Liver (tissue), 9 donors: ENCODE measurements around the gene TNNI3. TPM values are rescaled to one million over a fixed set of nuclear protein-coding genes. Genes with fewer than 3 reads are reported as not detected.

Experiments used
- DNase-seq: peaks from one replicate; pipeline ENCODE4 v3.0.0-alpha.2; 2017; ENCODE audit warnings: low spot score
- H3K27ac ChIP-seq, 2 donors: one replicate each; pipeline ENCODE4 v1.7.0; 2013; ENCODE audit warnings: inconsistent platforms in 2 of 2, low read length in 2 of 2, control low read depth in 1 of 2, low read depth in 1 of 2, mild to moderate bottlenecking in 1 of 2
- H3K27me3 ChIP-seq, 4 donors: one replicate each; pipeline versions ENCODE4 v1.6.1 to v1.7.0; 2013; ENCODE audit warnings: low read length in 3 of 4, inconsistent platforms in 1 of 4, mild to moderate bottlenecking in 1 of 4, moderate library complexity in 1 of 4; ENCODE audit not compliant: control insufficient read depth in 4 of 4, insufficient read depth in 4 of 4
- H3K36me3 ChIP-seq, 4 donors: one replicate each; pipeline versions ENCODE4 v1.6.1 to v1.7.0; 2013; ENCODE audit warnings: low read length in 3 of 4, mild to moderate bottlenecking in 3 of 4, low read depth in 1 of 4, moderate library complexity in 1 of 4; ENCODE audit not compliant: control insufficient read depth in 4 of 4, insufficient read depth in 3 of 4
- H3K4me1 ChIP-seq, 4 donors: one replicate each; pipeline versions ENCODE4 v1.6.1 to v1.7.0; 2013; ENCODE audit warnings: low read length in 3 of 4, mild to moderate bottlenecking in 3 of 4, moderate library complexity in 1 of 4; ENCODE audit not compliant: control insufficient read depth in 4 of 4, insufficient read depth in 4 of 4
- H3K4me3 ChIP-seq, 3 donors: one replicate each; pipeline versions ENCODE4 v1.6.1 to v1.7.0; 2013; ENCODE audit warnings: low read length in 3 of 3, control low read depth in 1 of 3, low read depth in 1 of 3, mild to moderate bottlenecking in 1 of 3
- H3K9ac ChIP-seq, 2 donors: one replicate each; pipeline ENCODE4 v1.7.0; 2013; ENCODE audit warnings: low read length in 2 of 2, mild to moderate bottlenecking in 2 of 2, moderate library complexity in 2 of 2, control low read depth in 1 of 2, low read depth in 1 of 2
- H3K9me3 ChIP-seq, 4 donors: one replicate each; pipeline versions ENCODE4 v1.6.1 to v1.7.0; 2013; ENCODE audit warnings: low read length in 3 of 4; ENCODE audit not compliant: control insufficient read depth in 4 of 4
- ATF3 ChIP-seq: IDR thresholded peaks from 2 replicates; pipeline ENCODE4 v1.6.1; 2016; ENCODE audit warnings: antibody characterized with exemption
- CTCF ChIP-seq: fragments of 150-350 bp; IDR thresholded peaks from 2 replicates; pipeline ENCODE4 v1.5.1; 2017; ENCODE audit warnings: improper control_type of control experiment, low read depth, low read length; ENCODE audit not compliant: missing input control
- EGR1 ChIP-seq, 2 donors: IDR thresholded peaks; 2 replicates each; pipeline ENCODE4 v1.6.1; 2016 to 2018; ENCODE audit warnings: antibody characterized with exemption in 2 of 2, low read depth in 2 of 2
- FOXA1 ChIP-seq: IDR thresholded peaks from 2 replicates; pipeline ENCODE4 v1.6.1; 2016; ENCODE audit warnings: antibody characterized with exemption
- FOXA2 ChIP-seq: IDR thresholded peaks from 2 replicates; pipeline ENCODE4 v1.6.1; 2016; ENCODE audit warnings: antibody characterized with exemption
- GABPA ChIP-seq, 2 donors: IDR thresholded peaks in 1 of 2; conservative IDR thresholded peaks in 1 of 2; 2 replicates each; pipeline ENCODE4 v1.6.1; 2016; ENCODE audit warnings: antibody characterized with exemption in 2 of 2, mild to moderate bottlenecking in 1 of 2, moderate library complexity in 1 of 2
- HNF4A ChIP-seq, 2 donors: conservative IDR thresholded peaks; 2 replicates each; pipeline ENCODE4 v1.6.1; 2016; ENCODE audit warnings: antibody characterized with exemption in 2 of 2, mild to moderate bottlenecking in 2 of 2
- HNF4G ChIP-seq: IDR thresholded peaks from 2 replicates; pipeline ENCODE4 v1.6.1; 2016; ENCODE audit warnings: antibody characterized with exemption
- JUND ChIP-seq, 2 donors: IDR thresholded peaks; 2 replicates each; pipeline ENCODE4 v1.6.1; 2016; ENCODE audit warnings: antibody characterized with exemption in 2 of 2
- MAX ChIP-seq: IDR thresholded peaks from 2 replicates; pipeline ENCODE4 v1.6.1; 2016; ENCODE audit warnings: antibody characterized with exemption
- NR2F2 ChIP-seq: IDR thresholded peaks from 2 replicates; pipeline ENCODE4 v1.6.1; 2016; ENCODE audit warnings: antibody characterized with exemption
- RAD21 ChIP-seq, 2 donors: IDR thresholded peaks; 2 replicates each; pipeline ENCODE4 v1.6.1; 2016; ENCODE audit warnings: antibody characterized with exemption in 2 of 2, mild to moderate bottlenecking in 2 of 2
- REST ChIP-seq: IDR thresholded peaks from 2 replicates; pipeline ENCODE4 v1.6.1; 2016; ENCODE audit warnings: antibody characterized with exemption, mild to moderate bottlenecking
- RXRA ChIP-seq, 2 donors: IDR thresholded peaks; 2 replicates each; pipeline ENCODE4 v1.6.1; 2017 to 2018; ENCODE audit warnings: antibody characterized with exemption in 2 of 2, mild to moderate bottlenecking in 1 of 2
- SP1 ChIP-seq: IDR thresholded peaks from 2 replicates; pipeline ENCODE4 v1.6.1; 2018; ENCODE audit warnings: antibody characterized with exemption, mild to moderate bottlenecking
- TAF1 ChIP-seq: conservative IDR thresholded peaks from 2 replicates; pipeline ENCODE4 v1.6.1; 2016; ENCODE audit warnings: antibody characterized with exemption, mild to moderate bottlenecking
- YY1 ChIP-seq: IDR thresholded peaks from 2 replicates; pipeline ENCODE4 v1.6.1; 2016; ENCODE audit warnings: antibody characterized with exemption, mild to moderate bottlenecking
- ZBTB33 ChIP-seq: IDR thresholded peaks from 2 replicates; pipeline ENCODE4 v1.6.1; 2016; ENCODE audit warnings: antibody characterized with exemption
- whole genome bisulfite sequencing: extraction: QIAGEN DNeasy Blood & Tissue Kit; methylation state at CpG from one replicate; pipeline ENCODE4 v1.1.7; 2013; 5-methylcytosine and 5-hydroxymethylcytosine counted together
- polyA plus RNA-seq, 2 donors: library from polyadenylated mRNA; stranded (reverse) in 1 of 2; unstranded in 1 of 2; fragments of 200-250 nt in 1 of 2; fragments of >200 nt in 1 of 2; fragmentation: Nextera tagmentation in 1 of 2; extraction: Ambion mirVana in 1 of 2; gene quantifications; one replicate each; pipeline versions ENCODE4 v1.2.1 to v1.2.3, GENCODE V29; 2013 to 2015
- total RNA-seq, 2 donors: library from RNA; depleted of rRNA; stranded (reverse); fragments of >200 nt; gene quantifications; one replicate each; pipeline ENCODE4 v1.2.3, GENCODE V29; 2014
- donor health status: healthy.
- donor health status: healthy.
- donor health status: healthy.
- donor health status: healthy.
- donor health status: healthy.

The TNNI3 gene
- total RNA-seq (not detected), polyA plus RNA-seq (not detected)

GRCh38 chr19:55157064-55157908, at the start of gene TNNI3:
Gene TNNI3, minus strand, starts transcription at chr19:55157732. Its CDS starts 143 bp downstream, at chr19:55157589.
- H3K9me3 ChIP-seq: no peaks in the 10 kb centered on the region
- H3K4me1 ChIP-seq: no peaks in the 10 kb centered on the region
- WGBS: 43% methylated on average over 39 of the region's 39 CpGs
- TF ChIP-seq ZBTB33: no peak
- no peak for DNase-seq
- no peaks in the 10 kb centered on the region for H3K36me3 ChIP-seq
- H3K4me3 ChIP-seq: no peak within 1 kb of the TSS
- no peak within 1 kb of the TSS for H3K27ac ChIP-seq
- H3K27me3 ChIP-seq: peaks cover 3 to 4% (median 3%) of the 10 kb centered on the region in 4 donors
- no peak within 1 kb of the TSS for H3K9ac ChIP-seq

GRCh38 chr19:55206664-55207500, 49.4 kb upstream of the TNNI3 start:
- peak; percentile 97 for TF ChIP-seq ATF3
- peak; percentile 82 for TF ChIP-seq SP1
- peak; percentile 72 for TF ChIP-seq YY1
- no peak for TF ChIP-seq GABPA (IDR thresholded peaks at IDR 0.05 in 1 of 2, conservative IDR thresholded peaks at IDR 0.05 in 1 of 2)
- peak; percentile 92 for TF ChIP-seq REST
- TF ChIP-seq CTCF: no peak
- TF ChIP-seq FOXA2: peak; percentile 71
- TF ChIP-seq EGR1 (IDR thresholded peaks at IDR 0.05; ENCODE audit: low read depth in 2 of 2): peak; percentile 90 to 99
- peak; percentile 48 for TF ChIP-seq MAX
- peak; percentile 64 to 84 for TF ChIP-seq RXRA (IDR thresholded peaks at IDR 0.05)
- TF ChIP-seq ZBTB33: no peak
- TF ChIP-seq FOXA1: no peak
- peak in 1 of 2 donors; percentile 57 for TF ChIP-seq RAD21 (IDR thresholded peaks at IDR 0.05)
- TF ChIP-seq HNF4A (conservative IDR thresholded peaks at IDR 0.05): peak; percentile 91 to 94
- TF ChIP-seq HNF4G: no peak
- TF ChIP-seq JUND (IDR thresholded peaks at IDR 0.05): peak; percentile 99 to 100
- peak; percentile 82 for TF ChIP-seq TAF1
- peak; percentile 27 for TF ChIP-seq NR2F2
- Histone ChIP-seq H3K9ac (peak overlapping the region in 1 of 2 donors; percentile 97), H3K4me1 (peaks cover 0 to 9% (median 5%) of the 10 kb centered on the region in 4 donors), H3K27me3 (no peaks in the 10 kb centered on the region), H3K4me3 (peak overlapping the region in 2 of 3 donors; percentile 49 to 64), H3K9me3 (no peaks in the 10 kb centered on the region), H3K27ac (peak overlapping the region; percentile 43 to 90), H3K36me3 (no peaks in the 10 kb centered on the region)
- peak; percentile 79 for DNase-seq
- 14% methylated on average over 29 of the region's 29 CpGs for WGBS
